ENCODE measurements around the gene STX10.
A peak's percentile ranks its signal among the peaks of the same experiment; 100 is the strongest.

STX10 gene

GRCh38 chr19:13121551-13122274, 28.5 kb downstream of the STX10 start:
- no peak for DNase-seq

GRCh38 chr19:13120817-13121216, 29.4 kb downstream of the STX10 start:
- DNase-seq: no peak

GRCh38 chr19:13120031-13120430, 30.1 kb downstream of the STX10 start:
- no peak for DNase-seq

- DNase-seq: no peak
Measured at GRCh38 chr19:13119627-13120026, 30.5 kb downstream of the STX10 start.

- peak in 3 of 56 donors; percentile 15 to 26 (median 15) for DNase-seq
Measured at GRCh38 chr19:13118424-13119193, 31.6 kb downstream of the STX10 start.

- peak in 55 of 56 donors; percentile 20 to 94 (median 79) for DNase-seq
Measured at GRCh38 chr19:13117772-13118423, 32.3 kb downstream of the STX10 start, which contains the start of gene NACC1. TSS of gene NACC1 (plus strand) at chr19:13118264. CDS start at chr19:13135208, 16,944 bp downstream.

- DNase-seq: no peak
Measured at GRCh38 chr19:13117176-13117771, 32.9 kb downstream of the STX10 start.

GRCh38 chr19:13116282-13117175, 33.6 kb downstream of the STX10 start, which contains the start of gene TRMT1:
TSS of gene TRMT1 (minus strand) at chr19:13116740. CDS start at chr19:13116399, 341 bp downstream.
- DNase-seq: peak; percentile 34 to 95 (median 84)

GRCh38 chr19:13115936-13116281, 34.3 kb downstream of the STX10 start:
- DNase-seq: no peak

GRCh38 chr19:13112555-13112954, 37.6 kb downstream of the STX10 start:
- DNase-seq: no peak

GRCh38 chr19:13110099-13110610, 40.0 kb downstream of the STX10 start:
- no peak for DNase-seq

GRCh38 chr19:13109361-13110098, 40.6 kb downstream of the STX10 start:
- no peak for DNase-seq

- no peak for DNase-seq
Measured at GRCh38 chr19:13104848-13105711, 45.1 kb downstream of the STX10 start.

- peak in 33 of 56 donors; percentile 15 to 74 (median 46) for DNase-seq
Measured at GRCh38 chr19:13104360-13104847, 45.8 kb downstream of the STX10 start.

GRCh38 chr19:13103581-13104359, 46.4 kb downstream of the STX10 start:
- DNase-seq: no peak

GRCh38 chr19:13102666-13103580, 47.3 kb downstream of the STX10 start, which contains the start of gene LYL1:
TSS of gene LYL1 (minus strand) at chr19:13102858. CDS start at chr19:13101171, 1,687 bp downstream.
- peak in 15 of 56 donors; percentile 13 to 66 (median 42) for DNase-seq

GRCh38 chr19:13102416-13102665, 47.8 kb downstream of the STX10 start:
- no peak for DNase-seq

Data from amygdala (tissue), 56 donors.